Bronchial epithelial cell (primary cell): ENCODE results near the gene WHRN. TPM values are rescaled to one million over a fixed set of nuclear protein-coding genes. Genes with fewer than 3 reads are reported as not detected.
A peak's percentile ranks its signal among the peaks of the same experiment; 100 is the strongest.

Experiments
- DNase-seq: peaks from one replicate; pipeline ENCODE4 v3.0.0-alpha.2; 2010; ENCODE audit warnings: low read depth
- FAIRE-seq: peaks from 2 replicates; lab custom pipeline; 2011; peaks lifted over from hg19 to GRCh38; lab: Jason Lieb, UNC
- H3K27me3 ChIP-seq: 2 replicates; pipeline ENCODE4 v1.5.1; 2011; ENCODE audit warnings: low read length; ENCODE audit not compliant: control insufficient read depth, insufficient read depth
- H3K36me3 ChIP-seq: 2 replicates; pipeline ENCODE4 v1.5.1; 2011; ENCODE audit warnings: low read length; ENCODE audit not compliant: control insufficient read depth, insufficient read depth
- H3K4me3 ChIP-seq: 2 replicates; pipeline ENCODE4 v1.5.1; 2011; ENCODE audit warnings: mild to moderate bottlenecking, low read depth, low read length, control low read depth
- CTCF ChIP-seq: IDR thresholded peaks from 2 replicates; pipeline ENCODE4 v1.5.1; 2011; ENCODE audit warnings: mild to moderate bottlenecking, moderate library complexity, low read length, control low read depth, inconsistent platforms; ENCODE audit not compliant: insufficient read depth, severe bottlenecking
- total RNA-seq: library from RNA; depleted of rRNA; stranded (reverse); fragments of >200 nt; gene quantifications from 2 replicates; pipeline ENCODE4 v1.2.1, GENCODE V29; 2014

WHRN gene
- total RNA-seq, 1 donor from 2014 or later: 0.53 TPM

GRCh38 chr9:114448706-114449105 lies 56.6 kb downstream of the WHRN start:
- Histone ChIP-seq H3K27me3 (peaks cover 2% of the 10 kb centered on the region), H3K36me3 (no peaks in the 10 kb centered on the region), H3K4me3 (no peak overlapping the region)
- no peak for FAIRE-seq
- TF ChIP-seq CTCF: no peak
- no peak for DNase-seq

GRCh38 chr9:114446672-114447450 lies 58.4 kb downstream of the WHRN start:
- peaks cover 2% of the 10 kb centered on the region for H3K27me3 ChIP-seq
- FAIRE-seq (no peak), DNase-seq (no peak)
- TF ChIP-seq CTCF: no peak
- H3K4me3 ChIP-seq: no peak overlapping the region
- H3K36me3 ChIP-seq: no peaks in the 10 kb centered on the region

- no peak for TF ChIP-seq CTCF
- DNase-seq (peak; percentile 21), FAIRE-seq (no peak)
- Histone ChIP-seq H3K27me3 (peaks cover 2% of the 10 kb centered on the region), H3K36me3 (no peaks in the 10 kb centered on the region), H3K4me3 (no peak overlapping the region)
These were observed 59.2 kb downstream of the WHRN start for GRCh38 chr9:114446036-114446435.

GRCh38 chr9:114445616-114446015 lies 59.7 kb downstream of the WHRN start:
- DNase-seq: no peak
- Histone ChIP-seq H3K27me3 (peaks cover 2% of the 10 kb centered on the region), H3K36me3 (no peaks in the 10 kb centered on the region), H3K4me3 (no peak overlapping the region)
- TF ChIP-seq CTCF: no peak
- FAIRE-seq: no peak

- Histone ChIP-seq H3K36me3 (no peaks in the 10 kb centered on the region), H3K4me3 (no peak overlapping the region), H3K27me3 (no peaks in the 10 kb centered on the region)
- no peak for TF ChIP-seq CTCF
- FAIRE-seq (no peak), DNase-seq (no peak)
These were observed 63.3 kb downstream of the WHRN start for GRCh38 chr9:114442022-114442421.
